HL-60 (cell line): ENCODE results near the gene SMAD1.
"Not testable (repeated sequence)": the region's sequence is repeated elsewhere in the genome, so short reads cannot be mapped to it uniquely, and the experiment has no call there.

Experiments
- DNase-seq, 2 experiments: peaks; one replicate each; pipeline ENCODE4 v3.0.0-alpha.2; 2010 to 2020; ENCODE audit warnings: low read depth in 1 of 2, low spot score in 1 of 2
- H3K27ac ChIP-seq: fragments of 250-450 bp; sonication (Bioruptor Pico); replicated peaks from 2 replicates; pipeline ENCODE4 v1.5.1; 2020; ENCODE audit warnings: mild to moderate bottlenecking, moderate library complexity
- H3K27me3 ChIP-seq: fragments of 250-450 bp; sonication (Bioruptor Pico); 2 replicates; pipeline ENCODE4 v1.5.1; 2021; ENCODE audit warnings: mild to moderate bottlenecking, moderate library complexity; ENCODE audit not compliant: insufficient read depth, poor library complexity, severe bottlenecking
- H3K4me3 ChIP-seq: replicated peaks from 2 replicates; pipeline ENCODE4 v1.5.1; 2011; ENCODE audit warnings: mild to moderate bottlenecking, control low read depth, low read length; ENCODE audit not compliant: insufficient read depth
- CTCF ChIP-seq: IDR thresholded peaks from one replicate; pipeline ENCODE4 v1.5.1; 2011; ENCODE audit warnings: low read length, control low read depth, inconsistent platforms; ENCODE audit not compliant: insufficient read depth
- GABPA ChIP-seq: IDR thresholded peaks from 2 replicates; pipeline ENCODE4 v1.6.1; 2012; ENCODE audit warnings: low read depth
- POLR2AphosphoS5 ChIP-seq: IDR thresholded peaks from 2 replicates; pipeline ENCODE4 v1.6.1; 2012; ENCODE audit warnings: low read depth
- REST ChIP-seq: IDR thresholded peaks from 2 replicates; pipeline ENCODE4 v1.6.1; 2012; ENCODE audit warnings: low read depth; ENCODE audit not compliant: insufficient replicate concordance
- SPI1 ChIP-seq: IDR thresholded peaks from 2 replicates; pipeline ENCODE4 v1.6.1; 2012; ENCODE audit warnings: low read depth, mild to moderate bottlenecking, borderline replicate concordance

SMAD1 gene

GRCh38 chr4:145567516-145567915 lies 85.9 kb downstream of the SMAD1 start:
- TF ChIP-seq REST (no peak), SPI1 (no peak), GABPA (no peak), CTCF (no peak), POLR2AphosphoS5 (no peak)
- no peaks in the 10 kb centered on the region for H3K27me3 ChIP-seq
- DNase-seq, result no peak
- no peak overlapping the region for H3K4me3 ChIP-seq
- H3K27ac ChIP-seq, result no peak overlapping the region

- H3K27ac ChIP-seq, H3K27me3 ChIP-seq, H3K4me3 ChIP-seq, DNase-seq: not testable (repeated sequence)
Observed at GRCh38 chr4:145574546-145574945, 92.9 kb downstream of the SMAD1 start.

GRCh38 chr4:145580906-145581305 lies 99.3 kb downstream of the SMAD1 start:
- TF ChIP-seq GABPA (no peak), POLR2AphosphoS5 (no peak), SPI1 (no peak), CTCF (no peak), REST (no peak)
- H3K27ac ChIP-seq, result no peak overlapping the region
- DNase-seq, result no peak
- no peaks in the 10 kb centered on the region for H3K27me3 ChIP-seq
- no peak overlapping the region for H3K4me3 ChIP-seq

- H3K27ac ChIP-seq, result no peak overlapping the region
- TF ChIP-seq REST (no peak), GABPA (no peak), CTCF (no peak), POLR2AphosphoS5 (no peak), SPI1 (no peak)
- no peak overlapping the region for H3K4me3 ChIP-seq
- DNase-seq, result no peak
- H3K27me3 ChIP-seq, result no peaks in the 10 kb centered on the region
Observed at GRCh38 chr4:145583191-145584055, 101.8 kb downstream of the SMAD1 start.
